HCT116 (cell line): ENCODE data around the gene MRM3. TPM values are rescaled to one million over a fixed set of nuclear protein-coding genes. Genes with fewer than 3 reads are reported as not detected.

ENCODE experiments used
- ATAC-seq: fragments of 200-7000 bp; cut with Tn5 transposase; 2 replicates; pipeline ENCODE4 v1.9.1; 2020; ENCODE audit warnings: mild to moderate bottlenecking, moderate library complexity
- BruUV-seq: library from RNA; stranded (reverse); fragments of 400-500 nt; replicated peaks from 2 replicates; lab custom pipeline; 2021; lab: Mats Ljungman, UMichigan
- CTCF ChIA-PET: fragments of 300-600 bp; sonication (Branson Sonifier 250); formaldehyde crosslinking; loops from one replicate; lab custom pipeline; 2021; ENCODE audit warnings: antibody characterized with exemption; lab: Charles Lee
- POLR2A ChIA-PET: fragments of 300-600, 350-600 bp; sonication (Branson Sonifier 250); formaldehyde crosslinking; loops from one replicate; lab custom pipeline; 2021; ENCODE audit warnings: antibody characterized with exemption; lab: Charles Lee
- RAD21 ChIA-PET, 2 experiments: fragments of 300-600 bp; sonication (Branson Sonifier 250); formaldehyde crosslinking; loops; one replicate each; lab custom pipeline; 2023; ENCODE audit warnings: low total read pairs in 2 of 2; ENCODE audit not compliant: uncharacterized antibody in 2 of 2, unreplicated experiment in 2 of 2, low non-redundant PET in 1 of 2; lab: Charles Lee
- DNase-seq: peaks from one replicate; pipeline ENCODE4 v3.0.0-alpha.2; 2010; ENCODE audit warnings: low read depth, low spot score
- H2AFZ ChIP-seq: fragments of 200-600 bp; shearing (Covaris generic), sonication (generic); 2 replicates; pipeline ENCODE4 v1.6.1; 2017; ENCODE audit warnings: low read depth, mixed run types, mixed read lengths, antibody characterized with exemption, low read length; ENCODE audit not compliant: poor library complexity, severe bottlenecking
- H3K27ac ChIP-seq: 2 replicates; pipeline ENCODE4 v1.5.1; 2012; ENCODE audit warnings: low read depth, low read length
- H3K27me3 ChIP-seq: fragments of 200-600 bp; sonication (generic); 2 replicates; pipeline ENCODE4 v1.6.1; 2016; ENCODE audit warnings: mixed run types, low read length, mixed read lengths; ENCODE audit not compliant: insufficient read depth
- H3K36me3 ChIP-seq, 2 experiments: fragments of 200-500 bp in 1 of 2; fragments of 200-600 bp in 1 of 2; sonication (Bioruptor generic) in 1 of 2; sonication (generic) in 1 of 2; 2 replicates each; pipeline versions ENCODE4 v1.5.1 to v1.6.1; 2014 to 2016; ENCODE audit warnings: low read length in 2 of 2, inconsistent platforms in 1 of 2, mixed read lengths in 1 of 2, mixed run types in 1 of 2; ENCODE audit not compliant: insufficient read depth in 2 of 2, control insufficient read depth in 1 of 2
- H3K4me1 ChIP-seq, 2 experiments: fragments of 200-600 bp in 1 of 2; sonication (generic) in 1 of 2; 2 replicates each; pipeline versions ENCODE4 v1.5.1 to v1.6.1; 2012 to 2017; ENCODE audit warnings: low read length in 2 of 2, inconsistent platforms in 1 of 2, mild to moderate bottlenecking in 1 of 2, mixed read lengths in 1 of 2, mixed run types in 1 of 2, moderate library complexity in 1 of 2; ENCODE audit not compliant: insufficient read depth in 2 of 2, control insufficient read depth in 1 of 2
- H3K4me2 ChIP-seq: fragments of 200-600 bp; sonication (generic); 2 replicates; pipeline ENCODE4 v1.6.1; 2017; ENCODE audit warnings: mixed run types, low read length, mixed read lengths
- H3K4me3 ChIP-seq, 2 experiments: fragments of 200-600 bp in 1 of 2; sonication (generic) in 1 of 2; replicated peaks in 1 of 2; 2 replicates each; pipeline ENCODE4 v1.5.1; 2011 to 2016; ENCODE audit warnings: low read length in 2 of 2, control low read depth in 1 of 2, low read depth in 1 of 2, mild to moderate bottlenecking in 1 of 2, mixed read lengths in 1 of 2, mixed run types in 1 of 2
- H3K79me2 ChIP-seq: fragments of 200-600 bp; sonication (generic); 2 replicates; pipeline ENCODE4 v1.6.1; 2017; ENCODE audit warnings: mild to moderate bottlenecking, mixed run types, low read length, moderate library complexity, mixed read lengths; ENCODE audit not compliant: insufficient read depth
- H3K9ac ChIP-seq: fragments of 200-600 bp; sonication (generic); 2 replicates; pipeline ENCODE4 v1.6.1; 2016; ENCODE audit warnings: low read length, mixed read lengths
- H3K9me2 ChIP-seq: fragments of 200-600 bp; sonication (generic), shearing (Covaris generic); 2 replicates; pipeline ENCODE4 v1.6.1; 2017; ENCODE audit warnings: mixed run types, mild to moderate bottlenecking, moderate library complexity; ENCODE audit not compliant: insufficient read depth
- H3K9me3 ChIP-seq, 2 experiments: fragments of 200-500 bp in 1 of 2; fragments of 200-600 bp in 1 of 2; sonication (Bioruptor generic) in 1 of 2; sonication (generic) in 1 of 2; 2 replicates each; pipeline ENCODE4 v1.6.1; 2014 to 2017; ENCODE audit warnings: low read length in 2 of 2, mixed read lengths in 2 of 2, inconsistent platforms in 1 of 2, low read depth in 1 of 2, mild to moderate bottlenecking in 1 of 2, mixed run types in 1 of 2, moderate library complexity in 1 of 2; ENCODE audit not compliant: control insufficient read depth in 1 of 2, insufficient read depth in 1 of 2
- H4K20me1 ChIP-seq: fragments of 200-600 bp; sonication (generic), shearing (Covaris generic); 2 replicates; pipeline ENCODE4 v1.6.1; 2017; ENCODE audit warnings: mixed run types, mild to moderate bottlenecking, moderate library complexity; ENCODE audit not compliant: insufficient read depth
- ATF3 ChIP-seq: IDR thresholded peaks from 2 replicates; pipeline ENCODE4 v1.6.1; 2012
- CBX3 ChIP-seq: IDR thresholded peaks from 2 replicates; pipeline ENCODE4 v1.6.1; 2012; ENCODE audit warnings: low read depth
- EGR1 ChIP-seq: IDR thresholded peaks from 2 replicates; pipeline ENCODE4 v1.6.1; 2012; ENCODE audit warnings: low read depth
- ELF1 ChIP-seq: IDR thresholded peaks from 2 replicates; pipeline ENCODE4 v1.6.1; 2012; ENCODE audit warnings: low read depth, borderline replicate concordance
- FOSL1 ChIP-seq: IDR thresholded peaks from 2 replicates; pipeline ENCODE4 v1.6.1; 2012; ENCODE audit warnings: low read depth
- JUND ChIP-seq: IDR thresholded peaks from 2 replicates; pipeline ENCODE4 v1.6.1; 2012
- SP1 ChIP-seq: IDR thresholded peaks from 2 replicates; pipeline ENCODE4 v1.6.1; 2012; ENCODE audit warnings: low read depth
- SRF ChIP-seq: IDR thresholded peaks from 2 replicates; pipeline ENCODE4 v1.6.1; 2012; ENCODE audit warnings: low read depth
- TCF7L2 ChIP-seq: IDR thresholded peaks from 2 replicates; pipeline ENCODE4 v1.7.0; 2011; ENCODE audit warnings: borderline replicate concordance, inconsistent platforms; ENCODE audit not compliant: insufficient read depth, insufficient read length; ENCODE audit errors: extremely low read depth
- YY1 ChIP-seq: IDR thresholded peaks from 2 replicates; pipeline ENCODE4 v1.6.1; 2011; ENCODE audit warnings: low read length, low read depth, moderate library complexity, mild to moderate bottlenecking; ENCODE audit not compliant: insufficient replicate concordance; ENCODE audit errors: extremely low read depth
- ZNF274 ChIP-seq: fragments of 200-500 bp; sonication (Bioruptor generic); IDR thresholded peaks from 2 replicates; pipeline ENCODE4 v1.6.1; 2014; ENCODE audit warnings: mild to moderate bottlenecking, low read depth, low read length, inconsistent platforms
- intact Hi-C: fragments of 100-400 bp; cut with micrococcal nuclease; formaldehyde crosslinking; loops from 2 replicates; pipeline ENCODE4 v1.10.0; 2022
- total RNA-seq: library from RNA; stranded (reverse); gene quantifications from one replicate; pipeline ENCODE4 v1.2.1, GENCODE V29; 2021; ENCODE audit not compliant: unreplicated experiment
- TF ChIP-seq, protein P1 (sequence below): IDR thresholded peaks from 2 replicates; pipeline ENCODE4 v1.6.1; 2012; ENCODE audit warnings: low read depth

MRM3 gene
- total RNA-seq, 1 experiment from 2014 or later: 32.6 TPM

DNA sequence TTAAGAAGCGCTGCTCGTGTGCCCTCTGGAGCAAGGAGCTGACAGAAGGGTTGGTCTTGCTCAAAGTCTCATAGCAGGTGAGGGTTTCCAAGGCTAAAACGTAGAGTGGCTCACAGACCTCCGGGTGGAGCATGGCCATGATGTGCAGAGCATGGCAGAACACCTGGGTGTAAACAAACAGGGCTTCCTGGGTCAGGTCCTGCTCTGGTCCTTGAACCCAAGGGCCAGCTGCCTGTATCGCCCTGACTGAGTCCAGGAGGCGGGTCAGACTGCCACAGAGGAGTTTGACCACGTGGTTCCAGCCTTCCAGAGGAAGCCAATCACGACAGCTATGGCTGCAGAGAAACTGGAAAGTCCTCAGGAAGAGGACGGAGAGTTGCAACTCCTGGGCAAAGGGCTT, 37.2 kb upstream of the MRM3 start (continued):
- TF ChIP-seq ZNF274 (no peak), CBX3 (no peak), YY1 (no peak), SRF (no peak), EGR1 (no peak), JUND (no peak)
- TF ChIP-seq, all 23 proteins: peak for 0

DNA sequence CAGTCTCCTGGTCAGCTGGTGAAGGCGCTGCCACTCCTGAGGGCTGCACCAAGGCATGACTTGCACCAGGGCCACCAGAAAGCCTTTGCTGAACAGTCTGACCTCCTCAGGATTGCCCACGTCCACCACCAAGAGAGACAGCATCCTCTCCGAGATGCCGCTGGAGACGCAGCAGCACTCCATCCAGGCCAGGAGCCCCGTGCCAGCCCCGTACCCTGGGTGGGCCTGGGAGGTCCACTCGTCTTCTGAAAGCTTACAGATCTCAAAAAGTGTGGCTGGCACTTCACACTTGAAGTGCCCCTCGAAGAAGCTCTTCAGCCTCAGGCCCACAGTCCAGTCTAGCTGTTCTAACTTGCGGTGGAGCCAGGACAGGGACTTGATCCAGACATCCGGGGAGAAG, 36.7 kb upstream of the MRM3 start:
- Histone ChIP-seq H3K27ac (no peak overlapping the region), H3K9ac (no peak overlapping the region), H3K27me3 (no peaks in the 10 kb centered on the region), H3K36me3 (peaks cover 50 to 78% of the 10 kb centered on the region in 2 experiments), H3K4me1 (peaks cover 2 to 3% of the 10 kb centered on the region in 2 experiments), H4K20me1 (peaks cover 14% of the 10 kb centered on the region; the same call in 1 of the 2 replicates), H3K9me3 (no peaks in the 10 kb centered on the region), H3K9me2 (no peaks in the 10 kb centered on the region), H3K79me2 (peaks cover 95% of the 10 kb centered on the region), H2AFZ (no peak overlapping the region), H3K4me3 (no peak overlapping the region), H3K4me2 (no peak overlapping the region)
- DNase-seq (no peak), ATAC-seq (no peak)
- intact Hi-C loops: no loop called here
- ChIA-PET POLR2A (no interaction called here), RAD21 (no interaction called here), CTCF (no interaction called here)
- no peak for TF ChIP-seq SP1
- no peak for TF ChIP-seq FOSL1
- no peak for TF ChIP-seq CBX3
- TF ChIP-seq TCF7L2: no peak
- TF ChIP-seq JUND: no peak
- no peak for TF ChIP-seq ELF1
- TF ChIP-seq, protein P1, sequence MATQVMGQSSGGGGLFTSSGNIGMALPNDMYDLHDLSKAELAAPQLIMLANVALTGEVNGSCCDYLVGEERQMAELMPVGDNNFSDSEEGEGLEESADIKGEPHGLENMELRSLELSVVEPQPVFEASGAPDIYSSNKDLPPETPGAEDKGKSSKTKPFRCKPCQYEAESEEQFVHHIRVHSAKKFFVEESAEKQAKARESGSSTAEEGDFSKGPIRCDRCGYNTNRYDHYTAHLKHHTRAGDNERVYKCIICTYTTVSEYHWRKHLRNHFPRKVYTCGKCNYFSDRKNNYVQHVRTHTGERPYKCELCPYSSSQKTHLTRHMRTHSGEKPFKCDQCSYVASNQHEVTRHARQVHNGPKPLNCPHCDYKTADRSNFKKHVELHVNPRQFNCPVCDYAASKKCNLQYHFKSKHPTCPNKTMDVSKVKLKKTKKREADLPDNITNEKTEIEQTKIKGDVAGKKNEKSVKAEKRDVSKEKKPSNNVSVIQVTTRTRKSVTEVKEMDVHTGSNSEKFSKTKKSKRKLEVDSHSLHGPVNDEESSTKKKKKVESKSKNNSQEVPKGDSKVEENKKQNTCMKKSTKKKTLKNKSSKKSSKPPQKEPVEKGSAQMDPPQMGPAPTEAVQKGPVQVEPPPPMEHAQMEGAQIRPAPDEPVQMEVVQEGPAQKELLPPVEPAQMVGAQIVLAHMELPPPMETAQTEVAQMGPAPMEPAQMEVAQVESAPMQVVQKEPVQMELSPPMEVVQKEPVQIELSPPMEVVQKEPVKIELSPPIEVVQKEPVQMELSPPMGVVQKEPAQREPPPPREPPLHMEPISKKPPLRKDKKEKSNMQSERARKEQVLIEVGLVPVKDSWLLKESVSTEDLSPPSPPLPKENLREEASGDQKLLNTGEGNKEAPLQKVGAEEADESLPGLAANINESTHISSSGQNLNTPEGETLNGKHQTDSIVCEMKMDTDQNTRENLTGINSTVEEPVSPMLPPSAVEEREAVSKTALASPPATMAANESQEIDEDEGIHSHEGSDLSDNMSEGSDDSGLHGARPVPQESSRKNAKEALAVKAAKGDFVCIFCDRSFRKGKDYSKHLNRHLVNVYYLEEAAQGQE: no peak
- no peak for TF ChIP-seq ATF3
- BruUV-seq: no TSS peak
